Keratinocyte (primary cell): Measurements from ENCODE around the gene ADGRG2. TPM values are rescaled to one million over a fixed set of nuclear protein-coding genes. Genes with fewer than 3 reads are reported as not detected.

Source experiments
- DNase-seq: peaks from one replicate; pipeline ENCODE4 v3.0.0-alpha.2; 2011; ENCODE audit warnings: low read depth, missing footprints, low spot score
- FAIRE-seq: peaks from 2 replicates; lab custom pipeline; 2011; peaks lifted over from hg19 to GRCh38; lab: Jason Lieb, UNC
- H2AFZ ChIP-seq: 2 replicates; pipeline ENCODE4 v1.6.0; 2012; ENCODE audit warnings: low read length, control low read depth, inconsistent platforms; ENCODE audit not compliant: control insufficient read depth
- H3K27ac ChIP-seq: 2 replicates; pipeline ENCODE4 v1.5.1; 2011; ENCODE audit warnings: low read length; ENCODE audit not compliant: control insufficient read depth, insufficient read depth
- H3K27me3 ChIP-seq: 3 replicates; pipeline ENCODE4 v1.6.0; 2011; ENCODE audit warnings: low read length; ENCODE audit not compliant: control insufficient read depth, insufficient read depth; ENCODE audit errors: extremely low read depth
- H3K36me3 ChIP-seq, 2 experiments: 2 replicates in 1 of 2; 3 replicates in 1 of 2; pipeline ENCODE4 v1.5.1; 2011; ENCODE audit warnings: low read length in 2 of 2, mild to moderate bottlenecking in 1 of 2; ENCODE audit not compliant: control insufficient read depth in 2 of 2, insufficient read depth in 2 of 2; ENCODE audit errors: extremely low read depth in 1 of 2
- H3K4me1 ChIP-seq: 3 replicates; pipeline ENCODE4 v1.5.1; 2011; ENCODE audit warnings: low read length; ENCODE audit not compliant: control insufficient read depth, insufficient read depth; ENCODE audit errors: extremely low read depth
- H3K4me2 ChIP-seq: 3 replicates; pipeline ENCODE4 v1.6.0; 2011; ENCODE audit warnings: low read depth, low read length; ENCODE audit not compliant: control insufficient read depth, insufficient read depth; ENCODE audit errors: extremely low read depth
- H3K4me3 ChIP-seq, 3 experiments: fragments of 200-600 bp in 1 of 3; sonication (generic) in 1 of 3; 2 replicates in 2 of 3; 3 replicates in 1 of 3; pipeline ENCODE4 v1.5.1; 2011 to 2016; ENCODE audit warnings: low read length in 3 of 3, mild to moderate bottlenecking in 3 of 3, control low read depth in 2 of 3, inconsistent platforms in 1 of 3, low read depth in 1 of 3, mixed read lengths in 1 of 3, mixed run types in 1 of 3, moderate library complexity in 1 of 3; ENCODE audit not compliant: control insufficient read depth in 2 of 3, insufficient read depth in 2 of 3; ENCODE audit errors: extremely low read depth in 1 of 3
- H3K79me2 ChIP-seq: 2 replicates; pipeline ENCODE4 v1.6.0; 2012; ENCODE audit warnings: low read length; ENCODE audit not compliant: control insufficient read depth, insufficient read depth
- H3K9ac ChIP-seq: 3 replicates; pipeline ENCODE4 v1.6.0; 2011; ENCODE audit warnings: low read length; ENCODE audit not compliant: control insufficient read depth, insufficient read depth; ENCODE audit errors: extremely low read depth
- H3K9me1 ChIP-seq: 3 replicates; pipeline ENCODE4 v1.6.0; 2011; ENCODE audit warnings: low read length; ENCODE audit not compliant: control insufficient read depth, insufficient read depth; ENCODE audit errors: extremely low read depth
- H3K9me3 ChIP-seq: 2 replicates; pipeline ENCODE4 v1.5.1; 2012; ENCODE audit warnings: low read depth, low read length; ENCODE audit not compliant: control insufficient read depth
- H4K20me1 ChIP-seq: 3 replicates; pipeline ENCODE4 v1.6.0; 2011; ENCODE audit warnings: low read length; ENCODE audit not compliant: control insufficient read depth, insufficient read depth; ENCODE audit errors: extremely low read depth
- EZH2 ChIP-seq: IDR thresholded peaks from one replicate; pipeline ENCODE4 v1.6.1; 2012; ENCODE audit warnings: inconsistent platforms, mild to moderate bottlenecking, low read length, moderate library complexity
- dilution Hi-C: fragments of 300-500 bp; cut with MboI; formaldehyde crosslinking; loops from one replicate; pipeline ENCODE4 v1.7.0; 2020; ENCODE audit warnings: low sequenced_read_pairs; ENCODE audit not compliant: extremely low pct_ligation_motif_present
- polyA plus RNA-seq, 5 experiments: library from polyadenylated mRNA; depleted of rRNA in 3 of 5; stranded (reverse) in 3 of 5; stranded (forward) in 1 of 5; unstranded in 1 of 5; fragments of >200 nt; gene quantifications; 1 replicate in 1 of 5; 2 replicates in 3 of 5; 3 replicates in 1 of 5; pipeline versions ENCODE4 v1.2.1 to v1.2.3, GENCODE V29; 2011 to 2012; ENCODE audit warnings: missing spikeins in 2 of 5, low read depth in 1 of 5, low replicate concordance in 1 of 5
- TF ChIP-seq, protein P1 (sequence below), 3 experiments: IDR thresholded peaks in 1 of 3; conservative IDR thresholded peaks in 1 of 3; optimal IDR thresholded peaks in 1 of 3; 2 replicates in 2 of 3; 3 replicates in 1 of 3; pipeline versions ENCODE3 to v1.5.1; 2011; ENCODE audit warnings: low read length in 3 of 3, mild to moderate bottlenecking in 3 of 3, moderate library complexity in 2 of 3, control low read depth in 1 of 3, inconsistent platforms in 1 of 3; ENCODE audit not compliant: insufficient read depth in 2 of 3; ENCODE audit errors: extremely low read depth in 1 of 3

Gene ADGRG2
- polyA plus RNA-seq, 1 donor (not counting 4 experiments of a cell fraction or from before 2014, with no cell fraction given), result 0.20 TPM

GRCh38 chrX:19127649-19128168, 5.4 kb upstream of the ADGRG2 start:
- Histone ChIP-seq H3K9ac (no peak overlapping the region), H3K4me2 (no peak overlapping the region), H4K20me1 (no peaks in the 10 kb centered on the region), H3K79me2 (no peaks in the 10 kb centered on the region), H3K4me1 (no peaks in the 10 kb centered on the region), H2AFZ (no peak overlapping the region), H3K9me1 (no peaks in the 10 kb centered on the region), H3K9me3 (no peaks in the 10 kb centered on the region), H3K27me3 (peaks cover 8% of the 10 kb centered on the region), H3K36me3 (no peaks in the 10 kb centered on the region), H3K4me3 (no peak overlapping the region), H3K27ac (no peak overlapping the region)
- TF ChIP-seq, protein P1, sequence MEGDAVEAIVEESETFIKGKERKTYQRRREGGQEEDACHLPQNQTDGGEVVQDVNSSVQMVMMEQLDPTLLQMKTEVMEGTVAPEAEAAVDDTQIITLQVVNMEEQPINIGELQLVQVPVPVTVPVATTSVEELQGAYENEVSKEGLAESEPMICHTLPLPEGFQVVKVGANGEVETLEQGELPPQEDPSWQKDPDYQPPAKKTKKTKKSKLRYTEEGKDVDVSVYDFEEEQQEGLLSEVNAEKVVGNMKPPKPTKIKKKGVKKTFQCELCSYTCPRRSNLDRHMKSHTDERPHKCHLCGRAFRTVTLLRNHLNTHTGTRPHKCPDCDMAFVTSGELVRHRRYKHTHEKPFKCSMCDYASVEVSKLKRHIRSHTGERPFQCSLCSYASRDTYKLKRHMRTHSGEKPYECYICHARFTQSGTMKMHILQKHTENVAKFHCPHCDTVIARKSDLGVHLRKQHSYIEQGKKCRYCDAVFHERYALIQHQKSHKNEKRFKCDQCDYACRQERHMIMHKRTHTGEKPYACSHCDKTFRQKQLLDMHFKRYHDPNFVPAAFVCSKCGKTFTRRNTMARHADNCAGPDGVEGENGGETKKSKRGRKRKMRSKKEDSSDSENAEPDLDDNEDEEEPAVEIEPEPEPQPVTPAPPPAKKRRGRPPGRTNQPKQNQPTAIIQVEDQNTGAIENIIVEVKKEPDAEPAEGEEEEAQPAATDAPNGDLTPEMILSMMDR (optimal IDR thresholded peaks at IDR 0.05 in 1 of 3, IDR thresholded peaks at IDR 0.05 in 1 of 3, conservative IDR thresholded peaks at IDR 0.05 in 1 of 3; ENCODE audit: extremely low read depth in 1 of 3, insufficient read depth in 2 of 3, low read length in 3 of 3), result no peak
- TF ChIP-seq EZH2, result no peak
- dilution Hi-C loops, result no loop called here
- FAIRE-seq (no peak), DNase-seq (no peak)

- peaks cover 30% of the 10 kb centered on the region for H3K27me3 ChIP-seq
- H3K9ac ChIP-seq, result no peak overlapping the region
- no peak for DNase-seq
- dilution Hi-C loops, result no loop called here
- no peaks in the 10 kb centered on the region for H3K79me2 ChIP-seq
- no peak overlapping the region for H3K4me3 ChIP-seq
- H3K36me3 ChIP-seq, result no peaks in the 10 kb centered on the region
- FAIRE-seq, result no peak
- no peaks in the 10 kb centered on the region for H4K20me1 ChIP-seq
- no peak overlapping the region for H2AFZ ChIP-seq
- no peak overlapping the region for H3K4me2 ChIP-seq
- TF ChIP-seq, protein P1 (optimal IDR thresholded peaks at IDR 0.05 in 1 of 3, IDR thresholded peaks at IDR 0.05 in 1 of 3, conservative IDR thresholded peaks at IDR 0.05 in 1 of 3; ENCODE audit: extremely low read depth in 1 of 3, insufficient read depth in 2 of 3, low read length in 3 of 3), result no peak
- TF ChIP-seq EZH2, result no peak
- no peak overlapping the region for H3K27ac ChIP-seq
- H3K4me1 ChIP-seq, result no peaks in the 10 kb centered on the region
- H3K9me3 ChIP-seq, result no peaks in the 10 kb centered on the region
- H3K9me1 ChIP-seq, result no peaks in the 10 kb centered on the region
Observed at GRCh38 chrX:19122641-19123009, 357 bp upstream of the ADGRG2 start.
